Measurements from ENCODE around the gene PTPRD. TPM values are rescaled to one million over a fixed set of nuclear protein-coding genes. Genes with fewer than 3 reads are reported as not detected.

Gene PTPRD
- total RNA-seq, 1 donor from 2014 or later, result 15.6 TPM

DNA sequence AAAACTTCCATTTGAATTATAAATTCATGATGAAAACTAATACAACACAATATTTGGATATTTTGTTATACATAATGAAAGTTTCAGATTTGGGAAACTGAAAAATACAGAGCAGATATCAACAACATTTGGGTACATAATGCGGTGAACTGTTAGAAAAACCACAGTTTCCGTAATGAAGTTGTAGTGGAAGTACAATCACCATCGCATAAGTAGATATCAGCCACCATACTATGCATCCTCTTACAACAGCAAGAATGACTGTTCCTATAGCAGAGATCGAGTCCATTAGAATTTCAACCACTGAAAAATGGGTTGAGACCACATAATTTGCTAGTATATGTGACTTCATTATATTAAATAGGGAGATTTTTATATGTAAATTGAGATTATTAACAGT is 2043.0 kb downstream of the PTPRD start:
- DNase-seq, result no peak
- Histone ChIP-seq H3K9me3 (replicated peaks) (no peaks in the 10 kb centered on the region), H3K36me3 (no peaks in the 10 kb centered on the region), H3K4me3 (no peak overlapping the region), H3K27ac (replicated peaks) (no peak overlapping the region), H3K4me1 (peaks cover 11% of the 10 kb centered on the region), H3K27me3 (ENCODE audit: low read depth) (peaks cover 8% of the 10 kb centered on the region)
- intact Hi-C loops (cut with micrococcal nuclease), result no loop called here
- TF ChIP-seq, protein P1, sequence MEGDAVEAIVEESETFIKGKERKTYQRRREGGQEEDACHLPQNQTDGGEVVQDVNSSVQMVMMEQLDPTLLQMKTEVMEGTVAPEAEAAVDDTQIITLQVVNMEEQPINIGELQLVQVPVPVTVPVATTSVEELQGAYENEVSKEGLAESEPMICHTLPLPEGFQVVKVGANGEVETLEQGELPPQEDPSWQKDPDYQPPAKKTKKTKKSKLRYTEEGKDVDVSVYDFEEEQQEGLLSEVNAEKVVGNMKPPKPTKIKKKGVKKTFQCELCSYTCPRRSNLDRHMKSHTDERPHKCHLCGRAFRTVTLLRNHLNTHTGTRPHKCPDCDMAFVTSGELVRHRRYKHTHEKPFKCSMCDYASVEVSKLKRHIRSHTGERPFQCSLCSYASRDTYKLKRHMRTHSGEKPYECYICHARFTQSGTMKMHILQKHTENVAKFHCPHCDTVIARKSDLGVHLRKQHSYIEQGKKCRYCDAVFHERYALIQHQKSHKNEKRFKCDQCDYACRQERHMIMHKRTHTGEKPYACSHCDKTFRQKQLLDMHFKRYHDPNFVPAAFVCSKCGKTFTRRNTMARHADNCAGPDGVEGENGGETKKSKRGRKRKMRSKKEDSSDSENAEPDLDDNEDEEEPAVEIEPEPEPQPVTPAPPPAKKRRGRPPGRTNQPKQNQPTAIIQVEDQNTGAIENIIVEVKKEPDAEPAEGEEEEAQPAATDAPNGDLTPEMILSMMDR (IDR thresholded peaks at IDR 0.05; ENCODE audit: borderline replicate concordance), result no peak

GRCh38 chr9:8567963-8568579 is 2044.7 kb downstream of the PTPRD start:
- DNase-seq, result no peak
- no peak overlapping the region for H3K4me3 ChIP-seq
- H3K4me1 ChIP-seq, result peaks cover 11% of the 10 kb centered on the region
- H3K36me3 ChIP-seq, result no peaks in the 10 kb centered on the region
- H3K9me3 ChIP-seq (replicated peaks), result no peaks in the 10 kb centered on the region
- no peak overlapping the region for H3K27ac ChIP-seq (replicated peaks)
- intact Hi-C loops (cut with micrococcal nuclease), result no loop called here
- H3K27me3 ChIP-seq (ENCODE audit: low read depth), result no peaks in the 10 kb centered on the region
- TF ChIP-seq, protein P1 (IDR thresholded peaks at IDR 0.05; ENCODE audit: borderline replicate concordance), result no peak

DNA sequence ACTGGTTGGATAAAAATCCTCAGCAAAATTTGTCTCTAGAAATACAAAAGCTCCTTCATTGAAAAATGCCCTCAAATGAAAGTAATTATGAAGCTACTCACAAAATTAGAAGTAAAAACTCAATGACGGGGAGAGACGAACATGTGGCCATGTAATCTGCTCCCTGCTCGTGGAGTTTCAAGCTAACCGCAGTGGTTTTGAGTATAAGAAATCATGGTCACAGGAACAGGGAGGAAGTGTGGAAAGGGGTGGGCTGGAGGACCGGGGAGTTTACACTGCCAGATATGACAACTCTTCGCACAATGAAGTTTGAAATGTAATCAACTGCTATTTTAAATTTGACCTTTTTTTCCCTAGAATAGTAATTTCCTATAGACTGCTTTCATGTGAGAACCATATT is 2047.8 kb downstream of the PTPRD start:
- intact Hi-C loops (cut with micrococcal nuclease), result no loop called here
- no peak overlapping the region for H3K4me3 ChIP-seq

DNA sequence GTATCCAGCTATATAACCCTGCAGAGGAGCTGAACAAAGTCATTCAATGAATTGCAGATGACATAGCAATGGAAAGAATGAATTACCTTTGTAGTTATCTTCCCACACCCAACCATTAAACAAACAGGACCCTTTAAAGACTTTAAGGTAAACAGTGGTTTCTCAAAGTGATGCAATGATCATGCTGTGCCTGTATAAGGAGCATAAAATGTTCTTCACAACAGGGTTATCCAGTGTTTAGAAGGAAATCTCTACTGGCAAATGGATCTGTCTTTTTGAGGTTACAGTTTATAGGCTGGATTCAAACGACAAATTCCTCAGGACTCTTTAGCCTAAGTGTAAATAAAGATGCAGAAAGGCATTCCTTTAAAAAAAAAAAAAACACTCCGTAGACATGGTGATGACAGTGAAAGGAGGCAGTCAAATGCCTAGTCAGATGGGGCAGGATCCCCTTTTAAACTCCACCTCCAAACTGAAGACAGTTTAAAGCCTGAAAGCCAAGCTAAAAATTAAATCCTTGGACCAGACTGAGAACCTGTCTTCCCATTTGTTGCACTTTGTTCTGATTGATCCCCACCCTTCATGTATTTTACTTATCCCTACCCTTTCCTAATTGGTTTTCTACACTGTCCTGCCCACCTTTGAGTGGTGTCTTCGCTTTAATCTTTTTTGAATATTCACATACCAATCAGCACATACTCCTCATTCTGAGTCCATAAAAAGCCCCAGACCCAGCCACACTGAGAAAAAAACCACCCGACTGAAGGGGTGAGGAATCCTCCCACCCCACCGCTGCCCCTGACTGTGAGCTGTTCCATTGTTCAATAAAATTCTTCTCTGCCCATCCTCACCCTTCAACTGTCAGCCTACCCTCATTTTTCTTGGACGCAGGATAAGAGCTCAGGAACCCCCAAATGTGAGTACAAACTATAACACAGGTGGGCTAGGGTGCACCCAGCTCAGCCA is 2052.0 kb downstream of the PTPRD start:
- Histone ChIP-seq H3K27ac (replicated peaks) (no peak overlapping the region), H3K9me3 (replicated peaks) (no peaks in the 10 kb centered on the region), H3K27me3 (ENCODE audit: low read depth) (no peaks in the 10 kb centered on the region), H3K4me1 (no peaks in the 10 kb centered on the region), H3K36me3 (no peaks in the 10 kb centered on the region), H3K4me3 (no peak overlapping the region)
- TF ChIP-seq, protein P1 (IDR thresholded peaks at IDR 0.05; ENCODE audit: borderline replicate concordance), result no peak
- intact Hi-C loops (cut with micrococcal nuclease), result no loop called here
- no peak for DNase-seq

More for the DNA sequence above, 2047.8 kb downstream of the PTPRD start:
- H3K9me3 ChIP-seq (replicated peaks), result no peaks in the 10 kb centered on the region
- no peak for DNase-seq
- no peak overlapping the region for H3K27ac ChIP-seq (replicated peaks)
- TF ChIP-seq, protein P1 (IDR thresholded peaks at IDR 0.05; ENCODE audit: borderline replicate concordance), result no peak
- H3K36me3 ChIP-seq, result no peaks in the 10 kb centered on the region
- no peaks in the 10 kb centered on the region for H3K27me3 ChIP-seq (ENCODE audit: low read depth)
- H3K4me1 ChIP-seq, result no peaks in the 10 kb centered on the region

- Histone ChIP-seq H3K36me3 (no peaks in the 10 kb centered on the region), H3K27me3 (ENCODE audit: low read depth) (no peaks in the 10 kb centered on the region), H3K4me3 (no peak overlapping the region), H3K9me3 (replicated peaks) (no peaks in the 10 kb centered on the region), H3K4me1 (no peaks in the 10 kb centered on the region), H3K27ac (replicated peaks) (no peak overlapping the region)
- no peak for DNase-seq
- intact Hi-C loops (cut with micrococcal nuclease), result no loop called here
- TF ChIP-seq, protein P1 (IDR thresholded peaks at IDR 0.05; ENCODE audit: borderline replicate concordance), result no peak
Measured at GRCh38 chr9:8558176-8558575, 2054.6 kb downstream of the PTPRD start.
